H9 (cell line): ENCODE measurements around the gene C19orf47. TPM values are rescaled to one million over a fixed set of nuclear protein-coding genes. Genes with fewer than 3 reads are reported as not detected.

Source experiments
- DNase-seq: peaks from one replicate; pipeline ENCODE4 v3.0.0-alpha.2; 2017
- H2AFZ ChIP-seq: one replicate; pipeline ENCODE4 v1.6.1; 2013; ENCODE audit warnings: mild to moderate bottlenecking, low read length, control low read depth, moderate library complexity
- H2AK5ac ChIP-seq: 2 replicates; pipeline ENCODE4 v1.6.1; 2013; ENCODE audit warnings: low read length, control low read depth, mixed read lengths; ENCODE audit not compliant: insufficient read length
- H2BK120ac ChIP-seq: one replicate; pipeline ENCODE4 v1.6.1; 2013; ENCODE audit warnings: low read depth, mild to moderate bottlenecking, low read length, control low read depth, inconsistent platforms; ENCODE audit not compliant: poor library complexity, severe bottlenecking
- H2BK12ac ChIP-seq: 2 replicates; pipeline ENCODE4 v1.6.1; 2013; ENCODE audit warnings: low read length, control low read depth, mixed read lengths, low read depth; ENCODE audit not compliant: insufficient read length
- H2BK15ac ChIP-seq: 2 replicates; pipeline ENCODE4 v1.6.1; 2013; ENCODE audit warnings: low read depth, low read length, control low read depth
- H2BK20ac ChIP-seq: one replicate; pipeline ENCODE4 v1.6.1; 2013; ENCODE audit warnings: low read depth, mild to moderate bottlenecking, low read length, control low read depth, inconsistent platforms; ENCODE audit not compliant: poor library complexity, severe bottlenecking
- H2BK5ac ChIP-seq: 2 replicates; pipeline ENCODE4 v1.6.1; 2013; ENCODE audit warnings: low read length, control low read depth, mixed read lengths; ENCODE audit not compliant: insufficient read length
- H3K14ac ChIP-seq: 2 replicates; pipeline ENCODE4 v1.6.1; 2013; ENCODE audit warnings: low read length, control low read depth; ENCODE audit not compliant: insufficient read depth
- H3K18ac ChIP-seq: 2 replicates; pipeline ENCODE4 v1.6.1; 2013; ENCODE audit warnings: low read depth, mild to moderate bottlenecking, mixed read lengths, low read length, control low read depth; ENCODE audit not compliant: insufficient read length
- H3K23ac ChIP-seq: 2 replicates; pipeline ENCODE4 v1.6.1; 2013; ENCODE audit warnings: low read length, control low read depth, mixed read lengths, low read depth; ENCODE audit not compliant: insufficient read length
- H3K23me2 ChIP-seq: 2 replicates; pipeline ENCODE4 v1.6.1; 2013; ENCODE audit warnings: low read depth, mild to moderate bottlenecking, mixed read lengths, low read length, control low read depth; ENCODE audit not compliant: insufficient read length, poor library complexity, severe bottlenecking
- H3K27ac ChIP-seq: 2 replicates; pipeline ENCODE4 v1.5.1; 2013; ENCODE audit warnings: low read length, control low read depth, mixed read lengths, low read depth; ENCODE audit not compliant: insufficient read length
- H3K27me3 ChIP-seq: 2 replicates; pipeline ENCODE4 v1.6.1; 2013; ENCODE audit warnings: low read length, control low read depth, inconsistent platforms; ENCODE audit not compliant: insufficient read depth
- H3K4ac ChIP-seq: 2 replicates; pipeline ENCODE4 v1.6.1; 2013; ENCODE audit warnings: low read depth, mild to moderate bottlenecking, control low read depth, inconsistent platforms, low read length, moderate library complexity
- H3K4me1 ChIP-seq: 2 replicates; pipeline ENCODE4 v1.6.1; 2013; ENCODE audit warnings: low read length, control low read depth, inconsistent platforms; ENCODE audit not compliant: insufficient read depth
- H3K4me2 ChIP-seq: 2 replicates; pipeline ENCODE4 v1.6.1; 2013; ENCODE audit warnings: low read length, control low read depth, mixed read lengths; ENCODE audit not compliant: insufficient read length, insufficient read depth
- H3K56ac ChIP-seq: 2 replicates; pipeline ENCODE4 v1.6.1; 2013; ENCODE audit warnings: low read depth, mild to moderate bottlenecking, mixed read lengths, low read length, control low read depth; ENCODE audit not compliant: insufficient read length
- H3K79me1 ChIP-seq: 2 replicates; pipeline ENCODE4 v1.6.1; 2013; ENCODE audit warnings: low read depth, mild to moderate bottlenecking, moderate library complexity, low read length, control low read depth, inconsistent platforms; ENCODE audit not compliant: insufficient read depth, poor library complexity, severe bottlenecking
- H3K79me2 ChIP-seq: 2 replicates; pipeline ENCODE4 v1.6.1; 2013; ENCODE audit warnings: low read length, control low read depth, inconsistent platforms; ENCODE audit not compliant: insufficient read depth
- H3K9ac ChIP-seq: 2 replicates; pipeline ENCODE4 v1.6.1; 2013; ENCODE audit warnings: low read length, control low read depth, mixed read lengths; ENCODE audit not compliant: insufficient read length; ENCODE audit errors: extremely low read depth
- H3K9me3 ChIP-seq: one replicate; pipeline ENCODE4 v1.6.1; 2013; ENCODE audit warnings: low read depth, low read length, inconsistent platforms; ENCODE audit not compliant: control insufficient read depth
- H3T11ph ChIP-seq: one replicate; pipeline ENCODE4 v1.6.1; 2013; ENCODE audit warnings: mild to moderate bottlenecking, low read length, control low read depth, inconsistent platforms
- H4K20me1 ChIP-seq: one replicate; pipeline ENCODE4 v1.6.1; 2013; ENCODE audit not compliant: control insufficient read depth, insufficient read length, insufficient read depth
- H4K5ac ChIP-seq: 2 replicates; pipeline ENCODE4 v1.6.1; 2013; ENCODE audit warnings: low read depth, mild to moderate bottlenecking, mixed read lengths, low read length, control low read depth; ENCODE audit not compliant: insufficient read length
- H4K8ac ChIP-seq: replicated peaks from 2 replicates; pipeline ENCODE4 v1.6.1; 2013; ENCODE audit warnings: low read length, control low read depth, mixed read lengths, low read depth; ENCODE audit not compliant: insufficient read length
- H4K91ac ChIP-seq: 2 replicates; pipeline ENCODE4 v1.6.1; 2013; ENCODE audit warnings: low read depth, mild to moderate bottlenecking, moderate library complexity, mixed read lengths, low read length, control low read depth; ENCODE audit not compliant: insufficient read length
- H3K27ac Mint-ChIP-seq, 3 experiments: 2 replicates in 2 of 3; 3 replicates in 1 of 3; pipeline ENCODE4 v1.8.0; 2020 to 2021; ENCODE audit warnings: mixed read lengths in 3 of 3, mild to moderate bottlenecking in 1 of 3, moderate library complexity in 1 of 3
- H3K27me3 Mint-ChIP-seq: 2 replicates; pipeline ENCODE4 v1.8.0; 2021; ENCODE audit warnings: low read depth, mild to moderate bottlenecking, moderate library complexity, mixed read lengths
- H3K36me3 Mint-ChIP-seq, 3 experiments: 2 replicates in 2 of 3; 3 replicates in 1 of 3; pipeline ENCODE4 v1.8.0; 2020 to 2021; ENCODE audit warnings: low read depth in 3 of 3, mixed read lengths in 3 of 3; ENCODE audit not compliant: insufficient read depth in 1 of 3
- H3K4me1 Mint-ChIP-seq, 2 experiments: 2 replicates each; pipeline ENCODE4 v1.8.0; 2020; ENCODE audit warnings: mixed read lengths in 2 of 2
- H3K4me3 Mint-ChIP-seq, 2 experiments: 2 replicates in 1 of 2; 3 replicates in 1 of 2; pipeline ENCODE4 v1.8.0; 2020 to 2021; ENCODE audit warnings: mild to moderate bottlenecking in 2 of 2, mixed read lengths in 2 of 2, moderate library complexity in 1 of 2
- H3K9me3 Mint-ChIP-seq, 2 experiments: 2 replicates in 1 of 2; 3 replicates in 1 of 2; pipeline ENCODE4 v1.8.0; 2020; ENCODE audit warnings: mild to moderate bottlenecking in 2 of 2, mixed read lengths in 2 of 2, moderate library complexity in 1 of 2
- CTCF ChIP-seq: fragments of 200-600 bp; sonication (generic); conservative IDR thresholded peaks from 3 replicates; pipeline ENCODE4 v1.8.0; 2021; ENCODE audit warnings: antibody characterized with exemption, mild to moderate bottlenecking
- WGBS: extraction: QIAGEN DNeasy Blood & Tissue Kit; methylation state at CpG from one replicate; pipeline ENCODE4 v1.1.7; 2013; ENCODE audit warnings: missing lambda C conversion rate, low lambda C conversion rate, mixed read lengths; ENCODE audit not compliant: insufficient read length; ENCODE audit errors: extremely low coverage; 5-methylcytosine and 5-hydroxymethylcytosine counted together
- total RNA-seq: library from RNA; stranded (reverse); gene quantifications from 2 replicates; pipeline ENCODE4 v1.2.1, GENCODE V29; 2021

The C19orf47 gene
- total RNA-seq, 1 experiment from 2014 or later: 19.4 TPM

- no peak overlapping the region for H2BK12ac ChIP-seq
- no peak overlapping the region for H2BK15ac ChIP-seq
- no peak overlapping the region for H2BK20ac ChIP-seq
- no peak overlapping the region for H3K4me2 ChIP-seq
- H2BK5ac ChIP-seq: no peak overlapping the region
- H3K4me3 Mint-ChIP-seq: no peak overlapping the region
- peaks cover 0 to 2% of the 10 kb centered on the region in 2 experiments; a peak in 1 of 4 replicates for H3K4me1 Mint-ChIP-seq
- no peak overlapping the region for H2AFZ ChIP-seq
- H3K4me1 ChIP-seq: no peaks in the 10 kb centered on the region
- DNase-seq: no peak
- H3K27me3 Mint-ChIP-seq: no peaks in the 10 kb centered on the region
- no peaks in the 10 kb centered on the region for H3K9me3 ChIP-seq
- H3K23me2 ChIP-seq: no peaks in the 10 kb centered on the region
- H3K36me3 Mint-ChIP-seq: peaks cover 15 to 55% (median 41%) of the 10 kb centered on the region in 3 experiments; a peak in 6 of 7 replicates
- no peak overlapping the region for H4K91ac ChIP-seq
- no peaks in the 10 kb centered on the region for H3K79me2 ChIP-seq
- H4K5ac ChIP-seq: no peak overlapping the region
- no peak overlapping the region for H3K23ac ChIP-seq
- no peaks in the 10 kb centered on the region for H3K79me1 ChIP-seq
- peaks cover 2% of the 10 kb centered on the region for H4K20me1 ChIP-seq
- WGBS: no CpG with 5 or more reads among the region's 17 CpGs
- H3K27me3 ChIP-seq: no peaks in the 10 kb centered on the region
- no peak overlapping the region for H3T11ph ChIP-seq
- H3K27ac Mint-ChIP-seq: peak overlapping the region in 1 of 3 experiments; percentile 64; a peak in 1 of 7 replicates
- H4K8ac ChIP-seq: no peak overlapping the region
- H3K56ac ChIP-seq: no peak overlapping the region
- no peak overlapping the region for H2BK120ac ChIP-seq
- H2AK5ac ChIP-seq: no peak overlapping the region
- H3K18ac ChIP-seq: no peak overlapping the region
- no peak overlapping the region for H3K4ac ChIP-seq
- TF ChIP-seq CTCF: no peak
- H3K14ac ChIP-seq: no peak overlapping the region
- no peak overlapping the region for H3K27ac ChIP-seq
- H3K9me3 Mint-ChIP-seq: no peaks in the 10 kb centered on the region
- H3K9ac ChIP-seq: no peak overlapping the region
These were observed 28.2 kb upstream of the C19orf47 start for GRCh38 chr19:40376286-40376862.
